ENCODE measurements around the gene STK24.
"Not testable (repeated sequence)": the region's sequence is repeated elsewhere in the genome, so short reads cannot be mapped to it uniquely, and the experiment has no call there.

DNA sequence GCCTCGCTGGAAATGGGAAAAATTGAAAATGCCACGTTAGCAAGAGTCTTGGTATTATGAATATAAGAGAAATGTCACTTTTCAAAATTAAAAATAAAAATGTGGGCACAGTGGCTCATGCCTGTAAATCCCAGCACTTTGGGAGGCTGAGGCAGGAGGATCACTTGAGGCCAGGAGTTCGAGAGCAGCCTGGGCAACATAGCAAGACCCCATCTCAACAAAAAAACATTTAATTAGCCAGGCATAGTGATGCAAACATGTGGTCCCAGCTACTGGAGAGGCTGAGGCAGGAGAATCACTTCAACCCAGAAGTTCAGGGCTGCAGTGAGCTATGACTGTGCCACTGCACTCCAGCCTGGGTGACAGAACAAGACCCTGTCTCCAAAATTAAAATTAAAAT lies 163.6 kb downstream of the STK24 start:
- not testable (repeated sequence) for TF ChIP-seq CTCF (IDR thresholded peaks at IDR 0.05; ENCODE audit: insufficient read depth, low read length, poor library complexity, severe bottlenecking); EZH2phosphoT487 (conservative IDR thresholded peaks at IDR 0.05; ENCODE audit: low read length)

All from SU-DHL-6 (cell line).